SKM-1 (cell line): ENCODE data around the gene MED27.

Experiments
- DNase-seq: peaks from one replicate; lab custom pipeline; 2025; ENCODE audit not compliant: unreplicated experiment; lab: John Stamatoyannopoulos, UW

MED27 gene

DNA sequence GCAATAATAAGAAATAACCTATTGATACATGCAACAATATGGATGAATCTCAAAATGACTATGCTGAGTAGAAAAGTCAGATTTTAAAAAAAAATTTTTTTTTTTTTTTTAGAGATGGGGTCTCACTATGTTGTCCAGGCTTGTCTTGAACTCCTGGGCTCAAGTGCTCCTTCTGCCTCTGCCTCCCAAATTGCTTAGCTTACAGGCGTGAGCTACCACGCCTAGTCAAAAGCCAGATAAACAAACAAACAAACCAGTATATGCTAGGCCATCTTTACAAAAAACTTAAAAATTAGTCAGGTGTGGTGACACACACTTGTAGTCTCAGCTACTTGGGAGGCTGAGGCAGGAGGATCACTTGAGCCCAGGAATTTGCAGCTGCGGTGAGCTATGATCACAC, 79.0 kb downstream of the MED27 start:
- DNase-seq, result no peak

DNA sequence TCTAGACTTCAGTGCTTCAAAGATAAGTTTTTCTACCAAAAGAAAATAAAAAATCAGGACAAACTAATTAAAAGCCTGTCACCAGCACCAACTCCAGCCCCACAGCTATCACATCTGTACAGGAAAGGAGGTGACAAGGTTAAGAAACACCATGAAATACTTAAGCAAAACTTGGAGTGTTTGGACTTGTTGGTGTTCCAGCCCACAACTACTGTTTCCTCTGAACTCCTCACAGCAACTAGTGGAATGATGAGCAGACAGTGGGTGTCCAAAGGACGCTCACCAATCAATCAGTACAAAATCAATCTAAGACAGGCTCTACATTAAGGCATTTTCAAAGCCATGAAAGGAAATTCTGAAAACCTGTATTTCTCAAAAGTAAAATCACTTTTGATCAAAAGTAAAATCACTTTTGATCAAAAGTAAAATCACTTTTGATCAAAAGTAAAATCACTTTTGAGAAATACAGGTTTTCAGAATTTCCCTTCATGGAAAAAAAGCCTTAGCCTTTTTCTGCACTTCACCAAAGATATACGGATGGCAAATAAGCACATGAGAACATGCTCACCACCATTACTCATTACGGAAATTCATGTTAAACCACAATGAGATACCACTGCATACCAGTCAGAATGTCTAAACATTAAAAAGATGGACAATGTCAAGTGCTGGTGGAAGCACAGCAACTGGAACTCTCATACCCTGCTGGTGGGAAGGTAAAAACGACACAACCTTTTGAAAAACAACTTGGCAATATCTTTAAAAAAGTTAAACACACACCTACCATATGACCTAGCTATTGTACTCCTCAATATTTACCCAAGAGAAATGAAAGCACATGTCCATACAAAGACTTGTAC, 79.7 kb downstream of the MED27 start:
- no peak for DNase-seq

DNA sequence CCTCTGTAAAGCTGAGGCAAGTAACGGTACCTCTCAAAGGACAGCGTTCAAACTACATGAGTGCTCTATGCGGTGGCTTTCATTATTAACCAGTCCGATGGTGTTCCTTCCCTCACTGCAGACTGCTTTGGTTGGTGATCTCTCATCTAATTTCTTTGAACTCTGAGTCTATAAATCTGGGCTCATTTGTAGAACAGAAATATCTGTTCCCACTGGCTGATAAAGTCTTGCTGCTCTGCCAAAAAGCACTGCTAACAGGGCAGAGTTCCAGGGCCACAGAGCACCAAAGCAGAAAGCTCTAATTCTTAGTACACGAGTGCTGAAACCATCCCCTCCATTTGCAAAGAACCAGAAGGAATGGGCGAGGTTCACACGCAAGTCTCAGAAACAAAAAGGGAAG, 81.9 kb downstream of the MED27 start:
- DNase-seq, result no peak

DNA sequence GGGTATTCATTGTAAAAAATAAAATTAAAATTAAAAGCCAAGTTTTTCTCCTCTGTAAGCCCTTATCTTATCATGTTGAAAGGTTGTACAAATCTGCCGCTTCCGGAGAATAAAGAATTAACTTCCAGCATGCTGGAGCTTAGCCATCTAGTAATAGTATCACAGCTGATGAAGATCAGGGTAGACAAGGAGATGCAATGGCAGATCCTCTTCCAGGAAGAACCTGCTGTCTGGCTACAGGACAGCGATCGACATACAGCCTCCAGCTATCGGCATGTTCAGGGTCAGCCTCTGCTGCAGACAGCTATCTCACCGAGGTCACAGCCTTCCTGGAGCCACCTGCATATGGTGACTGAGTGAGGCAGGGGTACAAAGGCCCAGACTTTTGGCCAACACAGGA, 82.6 kb downstream of the MED27 start:
- DNase-seq, result no peak

DNA sequence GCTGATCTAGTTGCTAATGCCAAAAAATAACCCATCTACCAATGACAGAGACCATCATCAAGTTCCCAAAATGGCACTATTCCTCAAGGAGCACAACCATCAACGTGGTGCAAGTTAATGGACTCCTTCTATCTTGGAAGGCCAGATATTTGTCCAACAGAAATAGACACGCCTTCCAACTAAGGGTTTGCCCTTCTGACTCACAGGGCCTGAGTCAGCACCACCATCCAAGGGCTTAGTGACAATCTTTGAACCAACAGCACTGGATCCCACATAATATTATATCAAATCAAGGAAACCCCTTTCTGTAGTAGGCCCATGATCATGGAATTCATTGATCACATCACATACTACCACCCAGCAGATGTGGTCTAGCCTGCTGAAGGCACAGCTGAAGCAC, 84.3 kb downstream of the MED27 start:
- DNase-seq, result no peak

DNA sequence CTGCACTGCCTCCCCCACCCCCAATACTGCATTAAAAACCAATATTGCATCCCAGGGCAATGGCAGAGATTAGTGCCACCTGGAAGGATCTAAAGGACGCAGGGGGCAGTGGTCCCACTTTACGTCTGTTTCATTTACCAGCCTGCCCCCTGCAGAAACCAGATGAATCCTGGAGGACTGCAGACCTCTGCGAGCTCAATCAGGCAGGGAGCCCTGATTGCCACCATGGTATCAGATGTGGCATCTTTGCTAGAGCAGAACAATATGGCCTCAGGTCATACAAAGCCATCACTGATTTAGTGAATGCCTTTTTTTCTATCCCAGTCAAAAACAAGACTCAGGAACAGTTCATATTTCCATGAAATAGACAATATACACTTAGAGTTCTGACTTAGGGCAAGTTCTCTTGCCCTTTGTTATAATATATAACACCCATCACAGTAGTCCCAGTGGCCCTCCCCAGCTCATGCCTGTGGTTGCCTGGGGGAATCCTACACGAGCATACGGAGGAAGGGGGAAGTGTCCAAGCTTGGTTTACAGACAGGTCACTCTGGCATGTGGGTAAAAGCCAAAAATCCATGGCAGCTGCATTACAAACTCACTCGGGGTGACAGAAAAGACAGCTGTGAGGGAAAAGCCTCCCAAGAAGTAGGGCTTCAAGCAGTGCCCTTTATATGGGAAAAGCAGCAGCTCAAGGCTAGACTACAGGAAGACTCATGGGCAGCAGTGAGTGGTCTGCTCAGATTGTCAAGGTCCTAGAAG, 85.1 kb downstream of the MED27 start:
- DNase-seq, result no peak

DNA sequence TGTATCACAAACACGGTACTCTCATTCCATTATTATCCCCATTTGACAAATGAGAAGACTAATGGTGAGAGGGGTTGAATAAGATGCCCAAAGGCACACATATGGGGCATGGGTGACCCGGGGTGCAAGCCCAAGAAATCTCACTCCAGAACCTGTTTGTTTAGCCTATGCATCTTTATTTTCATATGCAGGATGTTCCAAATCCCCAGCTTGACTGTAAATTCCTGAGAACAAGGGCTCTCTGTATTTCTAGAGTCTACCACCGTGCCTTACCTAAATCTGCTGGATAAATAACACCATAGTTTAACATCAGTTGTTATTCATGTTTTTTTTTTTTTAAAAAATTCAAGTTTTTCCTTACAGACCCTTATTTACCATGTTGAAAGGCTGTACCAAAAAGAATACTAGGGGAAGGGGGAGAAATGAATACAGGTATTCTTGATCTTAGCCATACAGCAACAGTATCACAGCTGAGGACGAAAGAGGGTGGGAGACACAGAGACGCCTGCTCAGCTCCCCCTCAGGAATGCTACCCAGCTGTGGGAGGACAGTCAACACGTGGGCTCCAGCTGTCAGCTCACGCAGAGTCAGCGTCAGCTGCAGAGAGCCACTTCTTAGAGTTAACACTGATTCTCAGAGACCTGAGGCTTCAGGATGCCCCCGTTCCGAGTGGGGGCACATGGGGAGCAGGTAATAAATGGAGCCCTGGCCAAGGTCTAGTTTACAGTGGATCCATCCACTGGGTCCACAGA, 86.6 kb downstream of the MED27 start:
- no peak for DNase-seq

DNA sequence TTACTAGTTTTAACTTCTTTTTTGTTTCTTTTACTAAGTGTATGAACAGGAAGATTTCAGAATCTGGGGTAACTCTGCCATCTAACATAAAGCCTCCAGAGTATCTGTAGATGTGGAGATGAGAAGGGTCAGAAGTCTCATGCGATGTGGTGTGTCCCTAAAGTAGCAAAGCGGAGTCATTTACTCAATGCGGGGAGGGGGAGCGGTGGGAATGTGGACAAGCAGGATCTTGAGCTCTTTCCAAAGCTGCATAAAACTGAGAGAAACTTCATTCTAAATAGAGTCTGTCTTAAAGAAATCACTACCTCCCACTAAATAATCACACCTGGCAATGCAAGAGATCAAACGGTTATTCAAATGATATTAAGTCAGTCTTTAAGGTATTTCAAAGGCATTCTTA, 92.4 kb downstream of the MED27 start:
- no peak for DNase-seq

DNA sequence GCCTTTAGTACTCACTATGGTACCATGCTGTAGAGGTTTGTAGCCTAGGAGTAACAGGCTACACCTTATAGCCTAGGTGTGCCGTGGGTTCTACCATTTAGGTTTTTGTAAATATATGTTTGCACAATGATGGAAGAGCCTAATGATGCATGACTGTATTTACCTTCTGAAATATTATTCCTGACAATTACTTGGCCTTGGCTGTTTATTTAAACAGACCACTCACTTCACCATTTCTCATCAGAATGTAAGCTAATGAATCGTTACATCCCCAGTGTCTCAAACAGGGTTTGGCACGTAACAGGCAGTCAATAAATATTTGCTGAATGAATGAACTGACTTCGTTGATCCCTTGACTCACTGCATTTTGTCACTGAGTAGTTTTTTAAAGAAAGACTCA, 93.1 kb downstream of the MED27 start:
- DNase-seq, result no peak

DNA sequence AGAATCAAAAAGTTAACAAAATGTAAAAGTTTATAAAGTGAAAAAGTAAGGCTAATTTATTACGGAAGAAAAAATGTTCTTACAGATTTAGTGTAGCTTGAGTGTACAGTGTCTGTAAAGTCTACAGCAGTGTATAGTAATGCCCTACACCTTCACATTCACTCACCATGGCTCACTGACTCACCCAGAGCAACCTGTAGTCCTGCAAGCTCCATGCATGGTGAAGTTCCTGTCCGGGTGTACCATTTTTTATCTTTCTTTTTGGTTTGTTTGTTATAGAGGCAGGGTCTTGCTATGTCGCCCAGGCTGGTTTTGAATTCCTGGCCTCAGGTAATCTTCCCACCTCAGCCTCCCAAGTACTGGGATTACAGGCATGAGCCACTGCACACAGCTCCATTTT, 93.6 kb downstream of the MED27 start:
- DNase-seq, result no peak

DNA sequence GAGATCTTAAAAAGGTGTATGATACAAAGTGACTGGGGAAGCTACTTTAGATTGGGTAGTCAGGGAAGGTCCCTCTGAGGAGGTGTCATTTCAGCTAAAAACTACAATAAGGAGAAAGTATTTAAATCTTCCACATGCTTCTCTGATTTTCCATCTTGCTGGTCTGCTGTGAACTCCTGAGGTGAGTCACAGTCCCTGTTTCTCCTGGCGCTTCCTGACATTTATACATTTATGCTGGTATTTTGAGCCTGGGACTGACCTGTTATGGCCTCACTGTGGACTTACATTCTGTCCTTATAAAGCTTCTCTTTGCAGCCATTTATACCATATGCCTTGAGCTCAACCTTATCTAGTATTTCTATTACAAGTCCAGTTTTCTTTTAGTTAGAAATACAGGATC, 95.1 kb downstream of the MED27 start:
- DNase-seq, result no peak

DNA sequence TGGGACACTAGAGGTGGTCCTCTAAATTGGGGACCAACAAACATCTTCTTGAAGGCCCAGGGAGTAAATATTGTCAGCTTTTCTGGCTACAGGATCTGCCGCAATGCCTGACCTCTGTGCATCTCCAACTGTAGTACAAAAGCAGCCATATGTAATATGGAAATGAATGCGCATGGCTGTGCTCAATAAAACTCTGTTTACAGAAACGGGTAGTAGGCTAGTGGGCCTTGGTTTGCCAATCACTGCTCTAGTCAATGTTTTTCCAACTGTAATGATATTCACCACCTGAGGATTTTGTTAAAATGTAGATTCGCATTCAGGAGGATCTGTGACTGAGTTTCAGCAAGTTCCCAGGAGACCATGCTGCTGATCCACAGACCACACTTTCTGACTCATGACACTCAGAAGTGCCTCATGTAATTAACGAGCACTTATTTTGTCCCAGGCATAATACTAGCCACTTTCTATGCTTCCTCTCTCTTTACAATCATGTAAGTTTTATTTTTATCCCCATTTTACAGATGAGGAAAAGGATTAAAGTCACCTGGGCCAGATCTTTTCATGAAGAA, 96.9 kb downstream of the MED27 start:
- DNase-seq, result no peak

DNA sequence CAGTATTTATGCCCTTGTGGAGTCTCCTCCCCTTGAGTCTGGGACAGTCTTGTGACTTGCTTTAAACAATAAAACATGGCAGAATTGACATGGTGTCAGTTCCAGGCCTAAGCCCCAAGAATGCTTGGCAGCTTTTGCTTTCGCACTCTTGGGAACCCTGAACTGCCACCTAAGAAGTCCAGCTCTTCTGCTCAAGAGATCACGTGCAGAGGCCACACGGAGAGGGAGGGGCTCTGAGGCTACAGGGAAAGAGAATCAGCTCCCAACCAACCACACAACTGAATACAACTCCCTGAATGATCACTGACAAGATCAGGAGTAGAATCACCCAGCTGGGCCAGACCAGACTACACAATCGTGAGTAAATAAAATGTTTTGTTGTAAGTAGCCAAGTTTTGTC, 97.6 kb downstream of the MED27 start:
- DNase-seq, result no peak

DNA sequence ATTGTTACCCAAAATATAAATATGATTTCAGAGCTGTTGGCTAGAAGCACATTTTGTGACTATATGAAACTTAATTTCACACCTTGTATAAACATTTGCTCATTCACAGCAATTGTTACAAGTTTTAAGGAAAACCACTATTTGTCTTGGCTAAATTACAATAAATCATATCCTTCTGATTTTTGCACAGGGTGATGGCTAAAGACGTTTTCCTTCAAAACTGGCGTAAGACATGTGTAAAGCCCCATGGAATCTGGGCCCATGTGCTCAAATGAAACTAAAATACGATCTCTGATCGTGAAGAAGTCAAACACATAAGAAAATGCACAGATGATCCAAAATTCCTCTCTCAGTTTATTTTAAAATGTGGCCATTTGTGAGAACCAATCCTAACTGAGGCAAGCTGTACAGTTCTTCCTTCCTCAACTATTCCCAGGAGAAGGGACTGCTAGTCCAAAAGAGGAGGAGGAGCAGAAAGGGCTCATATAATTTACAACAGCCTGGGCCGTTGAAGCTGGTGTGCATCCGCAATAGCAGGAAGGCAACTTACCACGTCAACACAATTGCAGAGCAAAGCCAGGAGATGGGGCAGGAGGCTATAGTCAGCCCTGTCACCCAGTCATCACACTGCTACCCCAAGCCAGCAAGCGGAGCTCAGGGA, 98.4 kb downstream of the MED27 start:
- DNase-seq, result no peak

DNA sequence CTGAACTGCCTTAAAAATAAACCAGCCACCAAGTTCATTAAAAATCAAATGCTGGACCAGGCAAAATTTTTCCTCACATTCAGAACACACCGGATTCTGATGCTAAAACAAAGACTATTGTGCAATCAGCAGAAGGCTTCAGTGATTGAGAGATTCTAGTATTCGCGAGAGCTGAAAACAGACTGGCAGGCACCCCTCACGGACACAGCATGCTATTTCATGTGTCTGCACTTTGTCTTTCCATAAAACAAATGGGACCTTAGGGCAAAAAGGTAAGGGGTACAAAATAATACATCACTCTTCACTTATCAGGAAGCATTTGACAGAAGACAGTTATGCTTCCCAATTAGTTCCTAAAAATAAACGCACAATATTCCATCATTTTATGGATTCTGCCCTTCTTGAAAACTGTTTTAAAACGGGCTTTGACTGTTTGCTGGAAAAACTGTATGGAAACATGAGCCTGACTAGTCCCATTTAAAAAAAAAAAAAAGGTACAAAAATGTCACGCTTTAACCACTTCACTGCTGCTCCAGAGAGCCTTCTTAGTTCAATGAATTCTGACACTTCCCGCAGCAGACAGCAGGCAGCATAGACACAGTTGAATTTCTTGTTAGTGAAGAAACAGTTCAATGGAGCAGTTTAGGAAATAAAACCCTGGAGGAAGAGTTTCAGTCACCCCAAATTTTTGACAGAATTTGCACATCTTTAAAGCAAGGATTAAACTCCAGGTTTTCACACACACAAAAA, 99.2 kb downstream of the MED27 start:
- no peak for DNase-seq

DNA sequence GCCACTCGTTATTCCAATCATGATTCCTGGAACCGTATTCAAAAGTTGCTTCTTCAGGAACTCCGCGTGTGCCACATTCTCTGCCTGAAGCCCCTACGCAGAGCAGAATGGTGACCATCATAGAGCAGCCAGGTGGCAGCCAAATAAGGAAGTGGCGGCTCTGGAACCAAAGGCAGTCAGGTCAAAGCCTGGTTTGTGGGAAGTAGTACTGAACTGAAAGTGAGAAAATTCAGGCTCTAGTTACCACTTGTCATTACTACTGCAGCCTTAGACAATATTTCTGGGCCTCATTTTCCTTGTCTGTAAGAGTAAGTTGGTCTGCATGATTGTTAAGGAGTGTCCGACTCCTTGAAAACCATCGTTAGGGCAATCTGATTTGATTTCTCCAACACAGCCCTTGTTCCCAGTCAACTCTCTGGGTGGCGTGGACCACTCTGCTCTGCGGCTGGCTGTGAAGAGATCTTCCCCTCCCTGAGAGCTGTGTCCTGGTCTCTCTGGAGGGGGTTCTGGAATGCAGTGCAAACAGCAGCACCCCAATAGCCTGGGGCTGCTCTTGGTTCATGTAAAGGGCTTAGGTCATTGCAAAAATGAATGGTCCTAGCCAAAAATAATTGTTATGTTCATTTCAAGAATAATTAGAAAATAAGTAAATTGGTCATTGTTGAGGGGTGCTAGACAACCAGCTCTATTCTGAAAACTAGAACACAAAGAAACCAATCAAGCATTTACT, 102.4 kb downstream of the MED27 start:
- DNase-seq, result peak; percentile 12

DNA sequence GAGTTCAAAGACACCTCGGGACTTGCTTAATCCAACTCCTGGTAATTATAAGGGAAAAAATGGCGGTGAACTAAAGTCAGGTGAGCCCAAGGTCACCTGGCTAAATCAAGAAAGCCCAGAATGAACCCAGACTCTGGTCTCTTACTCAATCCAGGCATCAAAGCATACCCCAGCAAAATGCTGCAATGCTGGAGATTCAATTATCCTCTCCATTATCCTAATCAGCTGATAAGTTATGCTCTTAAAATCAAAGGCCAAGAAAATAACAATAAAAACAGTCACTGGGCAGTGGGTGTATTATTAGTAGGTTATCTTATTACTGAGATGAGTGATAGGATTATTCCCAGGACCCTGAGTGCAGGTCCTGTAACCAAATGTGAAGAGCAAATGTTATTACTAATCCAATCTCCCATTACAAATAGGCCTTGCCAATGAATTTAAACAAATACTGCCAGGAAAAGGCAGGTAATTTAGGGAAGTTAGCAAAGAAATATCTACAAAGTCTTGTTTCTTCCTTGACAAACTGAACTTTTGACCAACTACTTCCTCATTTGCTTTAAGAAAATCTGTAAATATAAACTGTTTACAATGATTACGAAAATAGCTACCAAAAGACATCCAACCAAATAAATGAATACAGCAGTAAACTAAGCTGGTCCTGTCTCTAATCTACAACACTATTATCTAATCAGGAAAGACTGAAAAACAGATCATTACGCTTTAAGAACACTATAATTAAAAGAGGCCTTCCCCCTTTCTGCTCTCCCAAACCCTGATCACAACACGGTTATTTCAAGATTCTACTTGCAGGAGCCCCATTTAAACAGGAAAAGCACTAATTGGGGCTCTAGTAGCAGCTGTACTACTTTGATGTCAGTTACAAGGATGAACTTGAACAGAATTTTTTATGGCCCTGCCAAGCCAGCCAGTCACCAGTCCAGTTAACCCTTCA, 103.2 kb downstream of the MED27 start:
- peak; percentile 15 for DNase-seq

DNA sequence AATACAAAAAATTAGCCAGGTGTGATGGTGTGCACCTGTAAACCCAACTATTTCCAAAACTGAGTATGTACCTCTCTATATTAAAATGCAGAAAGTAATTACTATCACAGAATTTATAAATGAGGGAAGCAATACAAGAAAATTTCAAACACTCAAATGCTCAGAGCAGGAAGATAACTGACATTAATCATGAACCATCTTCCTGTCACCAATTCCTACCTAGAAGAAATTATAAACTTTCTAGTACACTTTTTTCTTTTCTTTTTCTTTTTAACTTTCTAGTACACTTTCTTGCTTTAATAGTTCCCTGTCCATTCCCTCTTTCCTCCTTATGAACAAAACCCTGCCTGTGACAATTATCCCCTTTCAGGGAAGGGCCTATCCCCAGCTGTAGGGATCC, 106.8 kb downstream of the MED27 start:
- no peak for DNase-seq
